HFFc6 (cell line): ENCODE data around the gene PPP6R1. TPM values are rescaled to one million over a fixed set of nuclear protein-coding genes. Genes with fewer than 3 reads are reported as not detected.

Source experiments
- DNase-seq: peaks from one replicate; pipeline ENCODE4 v3.0.0-alpha.2; 2018
- H3K27ac Mint-ChIP-seq: 2 replicates; pipeline ENCODE4 v1.8.0; 2020; ENCODE audit warnings: mild to moderate bottlenecking, mixed read lengths
- H3K27me3 Mint-ChIP-seq: 2 replicates; pipeline ENCODE4 v1.8.0; 2021; ENCODE audit warnings: mild to moderate bottlenecking, moderate library complexity, mixed read lengths; ENCODE audit not compliant: insufficient read depth
- H3K36me3 Mint-ChIP-seq: 2 replicates; pipeline ENCODE4 v1.8.0; 2021; ENCODE audit warnings: low read depth, mixed read lengths
- H3K4me1 Mint-ChIP-seq: 2 replicates; pipeline ENCODE4 v1.8.0; 2020; ENCODE audit warnings: low read depth, mixed read lengths
- H3K4me3 Mint-ChIP-seq: 2 replicates; pipeline ENCODE4 v1.8.0; 2020; ENCODE audit warnings: mild to moderate bottlenecking, moderate library complexity, mixed read lengths
- H3K9me3 Mint-ChIP-seq: 2 replicates; pipeline ENCODE4 v1.8.0; 2020; ENCODE audit warnings: mild to moderate bottlenecking, mixed read lengths
- CTCF ChIP-seq: fragments of 200-600 bp; sonication (generic); IDR thresholded peaks from 2 replicates; pipeline ENCODE4 v1.5.0; 2021; ENCODE audit warnings: antibody characterized with exemption, mild to moderate bottlenecking
- total RNA-seq, 6 experiments: library from RNA; stranded (reverse); fragmentation: NEBNext Ultra II Directional; extraction: Animal tissue kit (Norgen Biotek cat#: 25700); gene quantifications; 2 replicates in 1 of 6; 3 replicates in 5 of 6; pipeline ENCODE4 v1.2.3, GENCODE V29; 2021

PPP6R1 gene
- total RNA-seq, 6 experiments from 2014 or later: 85.8 to 93.7 (median 88.9) TPM

GRCh38 chr19:55301459-55302317 lies 42.9 kb upstream of the PPP6R1 start:
- peak; percentile 68 for DNase-seq
- Mint-ChIP-seq H3K36me3 (peaks cover 10% of the 10 kb centered on the region; the same call in 1 of the 2 replicates), H3K27ac (no peak overlapping the region), H3K9me3 (no peaks in the 10 kb centered on the region), H3K4me1 (0 out of 2 replicates have a peak, but pooled peaks cover 7% of the 10 kb centered on the region), H3K4me3 (peak overlapping the region; percentile 74), H3K27me3 (peaks cover 2% of the 10 kb centered on the region)
- TF ChIP-seq CTCF: peak; percentile 99

GRCh38 chr19:55300886-55301458 lies 42.2 kb upstream of the PPP6R1 start:
- H3K27me3 Mint-ChIP-seq: peaks cover 2% of the 10 kb centered on the region
- H3K4me3 Mint-ChIP-seq: peak overlapping the region; percentile 74; the same call in 1 of the 2 replicates

GRCh38 chr19:55299991-55300390 lies 41.2 kb upstream of the PPP6R1 start:
- TF ChIP-seq CTCF: no peak
- no peak for DNase-seq

More at GRCh38 chr19:55300886-55301458, 42.2 kb upstream of the PPP6R1 start:
- Mint-ChIP-seq H3K27ac (no peak overlapping the region), H3K9me3 (no peaks in the 10 kb centered on the region), H3K36me3 (peaks cover 7% of the 10 kb centered on the region; the same call in 1 of the 2 replicates), H3K4me1 (0 out of 2 replicates have a peak, but pooled peaks cover 7% of the 10 kb centered on the region)
- DNase-seq: no peak
- no peak for TF ChIP-seq CTCF

GRCh38 chr19:55297267-55297666 lies 38.5 kb upstream of the PPP6R1 start:
- no peak for TF ChIP-seq CTCF
- 0 out of 2 replicates have a peak, but pooled peaks cover 7% of the 10 kb centered on the region for H3K4me1 Mint-ChIP-seq
- peaks cover 8% of the 10 kb centered on the region; the same call in 1 of the 2 replicates for H3K36me3 Mint-ChIP-seq
- no peak for DNase-seq
- no peak overlapping the region for H3K27ac Mint-ChIP-seq
- H3K4me3 Mint-ChIP-seq: no peak overlapping the region
- H3K9me3 Mint-ChIP-seq: no peaks in the 10 kb centered on the region
- peaks cover 2% of the 10 kb centered on the region for H3K27me3 Mint-ChIP-seq

More at GRCh38 chr19:55299991-55300390, 41.2 kb upstream of the PPP6R1 start:
- H3K4me1 Mint-ChIP-seq: 0 out of 2 replicates have a peak, but pooled peaks cover 7% of the 10 kb centered on the region
- peaks cover 8% of the 10 kb centered on the region; the same call in 1 of the 2 replicates for H3K36me3 Mint-ChIP-seq
- peaks cover 2% of the 10 kb centered on the region for H3K27me3 Mint-ChIP-seq
- H3K9me3 Mint-ChIP-seq: no peaks in the 10 kb centered on the region
- no peak overlapping the region for H3K27ac Mint-ChIP-seq
- no peak overlapping the region for H3K4me3 Mint-ChIP-seq

- Mint-ChIP-seq H3K36me3 (no peaks in the 10 kb centered on the region), H3K9me3 (no peaks in the 10 kb centered on the region), H3K4me1 (0 out of 2 replicates have a peak, but pooled peaks cover 7% of the 10 kb centered on the region), H3K4me3 (no peak overlapping the region), H3K27me3 (0 out of 2 replicates have a peak, but pooled peaks cover 1% of the 10 kb centered on the region), H3K27ac (no peak overlapping the region)
- no peak for DNase-seq
- TF ChIP-seq CTCF: no peak
Measured at GRCh38 chr19:55289117-55289796, 30.4 kb upstream of the PPP6R1 start.
